H9 (cell line): ENCODE results near the gene SLC6A18. TPM values are rescaled to one million over a fixed set of nuclear protein-coding genes. Genes with fewer than 3 reads are reported as not detected.
A peak's percentile ranks its signal among the peaks of the same experiment; 100 is the strongest.

Experiments used
- DNase-seq: peaks from one replicate; pipeline ENCODE4 v3.0.0-alpha.2; 2017
- H2AFZ ChIP-seq: one replicate; pipeline ENCODE4 v1.6.1; 2013; ENCODE audit warnings: mild to moderate bottlenecking, low read length, control low read depth, moderate library complexity
- H2AK5ac ChIP-seq: 2 replicates; pipeline ENCODE4 v1.6.1; 2013; ENCODE audit warnings: low read length, control low read depth, mixed read lengths; ENCODE audit not compliant: insufficient read length
- H2BK120ac ChIP-seq: one replicate; pipeline ENCODE4 v1.6.1; 2013; ENCODE audit warnings: low read depth, mild to moderate bottlenecking, low read length, control low read depth, inconsistent platforms; ENCODE audit not compliant: poor library complexity, severe bottlenecking
- H2BK12ac ChIP-seq: 2 replicates; pipeline ENCODE4 v1.6.1; 2013; ENCODE audit warnings: low read length, control low read depth, mixed read lengths, low read depth; ENCODE audit not compliant: insufficient read length
- H2BK15ac ChIP-seq: 2 replicates; pipeline ENCODE4 v1.6.1; 2013; ENCODE audit warnings: low read depth, low read length, control low read depth
- H2BK20ac ChIP-seq: one replicate; pipeline ENCODE4 v1.6.1; 2013; ENCODE audit warnings: low read depth, mild to moderate bottlenecking, low read length, control low read depth, inconsistent platforms; ENCODE audit not compliant: poor library complexity, severe bottlenecking
- H2BK5ac ChIP-seq: 2 replicates; pipeline ENCODE4 v1.6.1; 2013; ENCODE audit warnings: low read length, control low read depth, mixed read lengths; ENCODE audit not compliant: insufficient read length
- H3K14ac ChIP-seq: 2 replicates; pipeline ENCODE4 v1.6.1; 2013; ENCODE audit warnings: low read length, control low read depth; ENCODE audit not compliant: insufficient read depth
- H3K18ac ChIP-seq: 2 replicates; pipeline ENCODE4 v1.6.1; 2013; ENCODE audit warnings: low read depth, mild to moderate bottlenecking, mixed read lengths, low read length, control low read depth; ENCODE audit not compliant: insufficient read length
- H3K23ac ChIP-seq: 2 replicates; pipeline ENCODE4 v1.6.1; 2013; ENCODE audit warnings: low read length, control low read depth, mixed read lengths, low read depth; ENCODE audit not compliant: insufficient read length
- H3K23me2 ChIP-seq: 2 replicates; pipeline ENCODE4 v1.6.1; 2013; ENCODE audit warnings: low read depth, mild to moderate bottlenecking, mixed read lengths, low read length, control low read depth; ENCODE audit not compliant: insufficient read length, poor library complexity, severe bottlenecking
- H3K27ac ChIP-seq: 2 replicates; pipeline ENCODE4 v1.5.1; 2013; ENCODE audit warnings: low read length, control low read depth, mixed read lengths, low read depth; ENCODE audit not compliant: insufficient read length
- H3K27me3 ChIP-seq: 2 replicates; pipeline ENCODE4 v1.6.1; 2013; ENCODE audit warnings: low read length, control low read depth, inconsistent platforms; ENCODE audit not compliant: insufficient read depth
- H3K4ac ChIP-seq: 2 replicates; pipeline ENCODE4 v1.6.1; 2013; ENCODE audit warnings: low read depth, mild to moderate bottlenecking, control low read depth, inconsistent platforms, low read length, moderate library complexity
- H3K4me1 ChIP-seq: 2 replicates; pipeline ENCODE4 v1.6.1; 2013; ENCODE audit warnings: low read length, control low read depth, inconsistent platforms; ENCODE audit not compliant: insufficient read depth
- H3K4me2 ChIP-seq: 2 replicates; pipeline ENCODE4 v1.6.1; 2013; ENCODE audit warnings: low read length, control low read depth, mixed read lengths; ENCODE audit not compliant: insufficient read length, insufficient read depth
- H3K56ac ChIP-seq: 2 replicates; pipeline ENCODE4 v1.6.1; 2013; ENCODE audit warnings: low read depth, mild to moderate bottlenecking, mixed read lengths, low read length, control low read depth; ENCODE audit not compliant: insufficient read length
- H3K79me1 ChIP-seq: 2 replicates; pipeline ENCODE4 v1.6.1; 2013; ENCODE audit warnings: low read depth, mild to moderate bottlenecking, moderate library complexity, low read length, control low read depth, inconsistent platforms; ENCODE audit not compliant: insufficient read depth, poor library complexity, severe bottlenecking
- H3K79me2 ChIP-seq: 2 replicates; pipeline ENCODE4 v1.6.1; 2013; ENCODE audit warnings: low read length, control low read depth, inconsistent platforms; ENCODE audit not compliant: insufficient read depth
- H3K9ac ChIP-seq: 2 replicates; pipeline ENCODE4 v1.6.1; 2013; ENCODE audit warnings: low read length, control low read depth, mixed read lengths; ENCODE audit not compliant: insufficient read length; ENCODE audit errors: extremely low read depth
- H3K9me3 ChIP-seq: one replicate; pipeline ENCODE4 v1.6.1; 2013; ENCODE audit warnings: low read depth, low read length, inconsistent platforms; ENCODE audit not compliant: control insufficient read depth
- H3T11ph ChIP-seq: one replicate; pipeline ENCODE4 v1.6.1; 2013; ENCODE audit warnings: mild to moderate bottlenecking, low read length, control low read depth, inconsistent platforms
- H4K20me1 ChIP-seq: one replicate; pipeline ENCODE4 v1.6.1; 2013; ENCODE audit not compliant: control insufficient read depth, insufficient read length, insufficient read depth
- H4K5ac ChIP-seq: 2 replicates; pipeline ENCODE4 v1.6.1; 2013; ENCODE audit warnings: low read depth, mild to moderate bottlenecking, mixed read lengths, low read length, control low read depth; ENCODE audit not compliant: insufficient read length
- H4K8ac ChIP-seq: replicated peaks from 2 replicates; pipeline ENCODE4 v1.6.1; 2013; ENCODE audit warnings: low read length, control low read depth, mixed read lengths, low read depth; ENCODE audit not compliant: insufficient read length
- H4K91ac ChIP-seq: 2 replicates; pipeline ENCODE4 v1.6.1; 2013; ENCODE audit warnings: low read depth, mild to moderate bottlenecking, moderate library complexity, mixed read lengths, low read length, control low read depth; ENCODE audit not compliant: insufficient read length
- H3K27ac Mint-ChIP-seq, 3 experiments: 2 replicates in 2 of 3; 3 replicates in 1 of 3; pipeline ENCODE4 v1.8.0; 2020 to 2021; ENCODE audit warnings: mixed read lengths in 3 of 3, mild to moderate bottlenecking in 1 of 3, moderate library complexity in 1 of 3
- H3K27me3 Mint-ChIP-seq: 2 replicates; pipeline ENCODE4 v1.8.0; 2021; ENCODE audit warnings: low read depth, mild to moderate bottlenecking, moderate library complexity, mixed read lengths
- H3K36me3 Mint-ChIP-seq, 3 experiments: 2 replicates in 2 of 3; 3 replicates in 1 of 3; pipeline ENCODE4 v1.8.0; 2020 to 2021; ENCODE audit warnings: low read depth in 3 of 3, mixed read lengths in 3 of 3; ENCODE audit not compliant: insufficient read depth in 1 of 3
- H3K4me1 Mint-ChIP-seq, 2 experiments: 2 replicates each; pipeline ENCODE4 v1.8.0; 2020; ENCODE audit warnings: mixed read lengths in 2 of 2
- H3K4me3 Mint-ChIP-seq, 2 experiments: 2 replicates in 1 of 2; 3 replicates in 1 of 2; pipeline ENCODE4 v1.8.0; 2020 to 2021; ENCODE audit warnings: mild to moderate bottlenecking in 2 of 2, mixed read lengths in 2 of 2, moderate library complexity in 1 of 2
- H3K9me3 Mint-ChIP-seq, 2 experiments: 2 replicates in 1 of 2; 3 replicates in 1 of 2; pipeline ENCODE4 v1.8.0; 2020; ENCODE audit warnings: mild to moderate bottlenecking in 2 of 2, mixed read lengths in 2 of 2, moderate library complexity in 1 of 2
- CTCF ChIP-seq: fragments of 200-600 bp; sonication (generic); conservative IDR thresholded peaks from 3 replicates; pipeline ENCODE4 v1.8.0; 2021; ENCODE audit warnings: antibody characterized with exemption, mild to moderate bottlenecking
- WGBS: extraction: QIAGEN DNeasy Blood & Tissue Kit; methylation state at CpG from one replicate; pipeline ENCODE4 v1.1.7; 2013; ENCODE audit warnings: missing lambda C conversion rate, low lambda C conversion rate, mixed read lengths; ENCODE audit not compliant: insufficient read length; ENCODE audit errors: extremely low coverage; 5-methylcytosine and 5-hydroxymethylcytosine counted together
- total RNA-seq: library from RNA; stranded (reverse); gene quantifications from 2 replicates; pipeline ENCODE4 v1.2.1, GENCODE V29; 2021

The SLC6A18 gene
- total RNA-seq, 1 experiment from 2014 or later = not detected

- WGBS = no CpG with 5 or more reads among the region's 9 CpGs
- H3K4me2 ChIP-seq = no peak overlapping the region
- no peak overlapping the region for H3K56ac ChIP-seq
- H3K4me1 Mint-ChIP-seq = no peaks in the 10 kb centered on the region
- no peak overlapping the region for H3K23ac ChIP-seq
- no peak overlapping the region for H3K27ac Mint-ChIP-seq
- no peaks in the 10 kb centered on the region for H3K79me1 ChIP-seq
- H2AK5ac ChIP-seq = no peak overlapping the region
- H3K4ac ChIP-seq = no peak overlapping the region
- H4K91ac ChIP-seq = no peak overlapping the region
- no peaks in the 10 kb centered on the region for H3K79me2 ChIP-seq
- peak overlapping the region; percentile 8 for H4K5ac ChIP-seq
- no peak for TF ChIP-seq CTCF
- H3K27ac ChIP-seq = no peak overlapping the region
- no peaks in the 10 kb centered on the region for H3K9me3 ChIP-seq
- H3K4me3 Mint-ChIP-seq = peak overlapping the region in 1 of 2 experiments; percentile 29; a peak in 1 of 5 replicates
- H3K27me3 ChIP-seq = no peaks in the 10 kb centered on the region
- H3K23me2 ChIP-seq = no peaks in the 10 kb centered on the region
- no peak overlapping the region for H3K18ac ChIP-seq
- no peak overlapping the region for H3T11ph ChIP-seq
- H3K9ac ChIP-seq = no peak overlapping the region
- no peak overlapping the region for H2BK20ac ChIP-seq
- DNase-seq = no peak
- no peaks in the 10 kb centered on the region for H3K36me3 Mint-ChIP-seq
- peaks cover 0 to 6% of the 10 kb centered on the region in 2 experiments; a peak in 3 of 5 replicates for H3K9me3 Mint-ChIP-seq
- H2BK120ac ChIP-seq = no peak overlapping the region
- no peak overlapping the region for H2BK12ac ChIP-seq
- H2BK5ac ChIP-seq = no peak overlapping the region
- H4K20me1 ChIP-seq = peaks cover 3% of the 10 kb centered on the region
- H4K8ac ChIP-seq = no peak overlapping the region
- no peak overlapping the region for H2BK15ac ChIP-seq
- no peaks in the 10 kb centered on the region for H3K4me1 ChIP-seq
- no peak overlapping the region for H3K14ac ChIP-seq
- peaks cover 7% of the 10 kb centered on the region for H3K27me3 Mint-ChIP-seq
- H2AFZ ChIP-seq = no peak overlapping the region
These were observed 13.5 kb upstream of the SLC6A18 start for GRCh38 chr5:1211701-1212100.
